HuH-7.5 (cell line): ENCODE data around the gene TCP11L1.
A peak's percentile ranks its signal among the peaks of the same experiment; 100 is the strongest.
"Not testable (repeated sequence)": the region's sequence is repeated elsewhere in the genome, so short reads cannot be mapped to it uniquely, and the experiment has no call there.

Experiments
- DNase-seq: peaks from one replicate; pipeline ENCODE4 v3.0.0; 2011; ENCODE audit warnings: low spot score

The TCP11L1 gene

GRCh38 chr11:33039274-33040032, at the start of gene TCP11L1:
Gene TCP11L1, plus strand, starts transcription at chr11:33039572. Its CDS starts 4,202 bp downstream, at chr11:33043774.
- DNase-seq, result peak; percentile 53

- DNase-seq, result no peak
Observed at GRCh38 chr11:32990481-32990880, 48.9 kb upstream of the TCP11L1 start.

GRCh38 chr11:32991427-32991826, 47.9 kb upstream of the TCP11L1 start:
- DNase-seq, result no peak

GRCh38 chr11:32991898-32992297, 47.5 kb upstream of the TCP11L1 start:
- no peak for DNase-seq

- DNase-seq, result no peak
Observed at GRCh38 chr11:33000181-33000580, 39.2 kb upstream of the TCP11L1 start.

GRCh38 chr11:33001281-33001680, 38.1 kb upstream of the TCP11L1 start:
- DNase-seq, result no peak

GRCh38 chr11:33001751-33002542, 37.4 kb upstream of the TCP11L1 start:
- no peak for DNase-seq

GRCh38 chr11:33005175-33005574, 34.2 kb upstream of the TCP11L1 start:
- DNase-seq, result no peak

- DNase-seq, result no peak
Observed at GRCh38 chr11:33006010-33006409, 33.4 kb upstream of the TCP11L1 start.

GRCh38 chr11:33013755-33014154, 25.6 kb upstream of the TCP11L1 start:
- DNase-seq, result no peak

GRCh38 chr11:33015621-33016551, 23.5 kb upstream of the TCP11L1 start, which contains the start of gene DEPDC7:
Gene DEPDC7, plus strand, starts transcription at chr11:33015878. Its CDS starts 78 bp downstream, at chr11:33015956.
- peak; percentile 68 for DNase-seq

GRCh38 chr11:33016654-33017053, 22.7 kb upstream of the TCP11L1 start:
- no peak for DNase-seq

- no peak for DNase-seq
Observed at GRCh38 chr11:33017478-33017877, 21.9 kb upstream of the TCP11L1 start.

- no peak for DNase-seq
Observed at GRCh38 chr11:33017965-33018364, 21.4 kb upstream of the TCP11L1 start.

GRCh38 chr11:33018840-33019239, 20.5 kb upstream of the TCP11L1 start:
- no peak for DNase-seq

- no peak for DNase-seq
Observed at GRCh38 chr11:33021501-33021900, 17.9 kb upstream of the TCP11L1 start.

GRCh38 chr11:33021937-33022336, 17.4 kb upstream of the TCP11L1 start:
- DNase-seq, result no peak

GRCh38 chr11:33025339-33025722, 14.0 kb upstream of the TCP11L1 start:
- no peak for DNase-seq

GRCh38 chr11:33027233-33027632, 12.1 kb upstream of the TCP11L1 start:
- DNase-seq, result no peak

GRCh38 chr11:33027846-33028536, 11.4 kb upstream of the TCP11L1 start:
- no peak for DNase-seq

GRCh38 chr11:33028537-33028914, 10.8 kb upstream of the TCP11L1 start:
- DNase-seq, result no peak

GRCh38 chr11:33029218-33029617, 10.2 kb upstream of the TCP11L1 start:
- not testable (repeated sequence) for DNase-seq
